CD14-positive monocyte (primary cell): ENCODE results near the gene SLC17A4. TPM values are rescaled to one million over a fixed set of nuclear protein-coding genes. Genes with fewer than 3 reads are reported as not detected.

ENCODE experiments used
- DNase-seq, 3 donors: peaks; one replicate each; pipeline ENCODE4 v3.0.0-alpha.2; 2011 to 2022
- H2AFZ ChIP-seq: 2 replicates; pipeline ENCODE4 v1.6.0; 2012; ENCODE audit warnings: mild to moderate bottlenecking, low read depth, low read length, inconsistent platforms; ENCODE audit not compliant: insufficient read depth, poor library complexity, severe bottlenecking
- H3K27ac ChIP-seq, 2 donors: 1 replicate in 1 of 2; 2 replicates in 1 of 2; pipeline ENCODE4 v1.5.1; 2012 to 2013; ENCODE audit warnings: low read length in 2 of 2, control low read depth in 1 of 2, inconsistent platforms in 1 of 2, low read depth in 1 of 2, mild to moderate bottlenecking in 1 of 2
- H3K27me3 ChIP-seq, 2 donors: one replicate each; pipeline versions ENCODE4 v1.6.0 to v1.6.1; 2011 to 2013; ENCODE audit warnings: low read length in 2 of 2; ENCODE audit not compliant: control insufficient read depth in 2 of 2, insufficient read depth in 2 of 2
- H3K36me3 ChIP-seq, 2 donors: replicated peaks in 1 of 2; 1 replicate in 1 of 2; 2 replicates in 1 of 2; pipeline versions ENCODE4 v1.5.1 to v1.6.1; 2012 to 2013; ENCODE audit warnings: low read length in 2 of 2, control low read depth in 1 of 2, inconsistent platforms in 1 of 2, mild to moderate bottlenecking in 1 of 2; ENCODE audit not compliant: insufficient read depth in 2 of 2, control insufficient read depth in 1 of 2
- H3K4me1 ChIP-seq, 2 donors: 1 replicate in 1 of 2; 2 replicates in 1 of 2; pipeline versions ENCODE4 v1.5.1 to v1.6.1; 2012 to 2013; ENCODE audit warnings: low read length in 2 of 2, control low read depth in 1 of 2, inconsistent platforms in 1 of 2, mild to moderate bottlenecking in 1 of 2, moderate library complexity in 1 of 2; ENCODE audit not compliant: insufficient read depth in 2 of 2, control insufficient read depth in 1 of 2
- H3K4me2 ChIP-seq: replicated peaks from 2 replicates; pipeline ENCODE3; 2012; ENCODE audit warnings: low read length, moderate library complexity, mild to moderate bottlenecking; ENCODE audit not compliant: poor library complexity, severe bottlenecking; ENCODE audit errors: extremely low read depth
- H3K4me3 ChIP-seq, 3 experiments: fragments of 200-600 bp in 1 of 3; sonication (generic) in 1 of 3; replicated peaks in 1 of 3; 1 replicate in 2 of 3; 2 replicates in 1 of 3; pipeline ENCODE4 v1.5.1; 2011 to 2013; ENCODE audit warnings: low read length in 3 of 3, mild to moderate bottlenecking in 3 of 3, control low read depth in 2 of 3, low read depth in 2 of 3, inconsistent platforms in 1 of 3, moderate library complexity in 1 of 3
- H3K79me2 ChIP-seq: 2 replicates; pipeline ENCODE4 v1.6.0; 2012; ENCODE audit warnings: mild to moderate bottlenecking, control low read depth, inconsistent platforms, low read length, moderate library complexity; ENCODE audit not compliant: insufficient read depth
- H3K9ac ChIP-seq: 2 replicates; pipeline ENCODE4 v1.6.0; 2017; ENCODE audit warnings: low read length, mild to moderate bottlenecking; ENCODE audit not compliant: insufficient read depth, poor library complexity, severe bottlenecking
- H3K9me3 ChIP-seq, 2 donors: replicated peaks in 1 of 2; 1 replicate in 1 of 2; 2 replicates in 1 of 2; pipeline versions ENCODE4 v1.5.1 to v1.6.1; 2012 to 2013; ENCODE audit warnings: low read length in 2 of 2, control low read depth in 1 of 2; ENCODE audit not compliant: control insufficient read depth in 1 of 2, insufficient read depth in 1 of 2
- H4K20me1 ChIP-seq: 2 replicates; pipeline ENCODE4 v1.6.0; 2012; ENCODE audit warnings: mild to moderate bottlenecking, low read length, control low read depth, moderate library complexity; ENCODE audit not compliant: insufficient read depth
- H3K27ac Mint-ChIP-seq, 7 donors: one replicate each; pipeline ENCODE4 v1.8.0; 2020; ENCODE audit warnings: mild to moderate bottlenecking in 7 of 7, mixed read lengths in 7 of 7, moderate library complexity in 6 of 7, inconsistent platforms in 2 of 7
- H3K27me3 Mint-ChIP-seq, 3 donors: one replicate each; pipeline ENCODE4 v1.8.0; 2021 to 2022; ENCODE audit warnings: low read depth in 3 of 3, mild to moderate bottlenecking in 3 of 3, mixed read lengths in 3 of 3, moderate library complexity in 3 of 3, inconsistent platforms in 1 of 3
- H3K36me3 Mint-ChIP-seq, 2 donors: one replicate each; pipeline ENCODE4 v1.8.0; 2020; ENCODE audit warnings: mixed read lengths in 2 of 2, inconsistent platforms in 1 of 2, mild to moderate bottlenecking in 1 of 2
- H3K4me1 Mint-ChIP-seq: one replicate; pipeline ENCODE4 v1.8.0; 2020; ENCODE audit warnings: mild to moderate bottlenecking, mixed read lengths
- H3K4me3 Mint-ChIP-seq, 2 donors: one replicate each; pipeline ENCODE4 v1.8.0; 2020; ENCODE audit warnings: mild to moderate bottlenecking in 2 of 2, mixed read lengths in 2 of 2, moderate library complexity in 1 of 2
- H3K9me3 Mint-ChIP-seq, 7 donors: one replicate each; pipeline ENCODE4 v1.8.0; 2020 to 2022; ENCODE audit warnings: mixed read lengths in 7 of 7, mild to moderate bottlenecking in 6 of 7, moderate library complexity in 6 of 7, inconsistent platforms in 2 of 7
- WGBS: methylation state at CpG from one replicate; pipeline ENCODE4 v1.1.5; 2013; ENCODE audit warnings: missing lambda C conversion rate; ENCODE audit not compliant: insufficient coverage; 5-methylcytosine and 5-hydroxymethylcytosine counted together
- intact Hi-C, 2 donors: fragments of 100-400 bp; cut with micrococcal nuclease; formaldehyde crosslinking; loops; one replicate each; pipeline versions ENCODE4 v1.15.0 to v1.15.1; 2023
- polyA plus RNA-seq, 3 donors: library from polyadenylated mRNA; depleted of rRNA in 1 of 3; unstranded in 2 of 3; stranded (reverse) in 1 of 3; fragments of 300-500 nt in 2 of 3; fragments of >200 nt in 1 of 3; fragmentation: Illumina TruSeq in 2 of 3; gene quantifications; 1 replicate in 2 of 3; 2 replicates in 1 of 3; pipeline ENCODE4 v1.2.3, GENCODE V29; 2012 to 2021
- TF ChIP-seq, protein P1 (sequence below): fragments of 200-600 bp; IDR thresholded peaks from one replicate; pipeline ENCODE4 v1.8.0; 2022; ENCODE audit warnings: antibody characterized with exemption, mild to moderate bottlenecking

The SLC17A4 gene
- polyA plus RNA-seq, 3 donors = not detected

GRCh38 chr6:25804804-25805203, 50.3 kb downstream of the SLC17A4 start:
- Histone ChIP-seq H3K9me3 (peaks cover 0 to 4% of the 10 kb centered on the region in 2 donors), H2AFZ (no peak overlapping the region), H3K4me2 (no peak overlapping the region), H3K4me3 (no peak overlapping the region), H3K4me1 (no peaks in the 10 kb centered on the region), H3K27me3 (no peaks in the 10 kb centered on the region), H3K79me2 (no peaks in the 10 kb centered on the region), H3K27ac (no peak overlapping the region), H3K9ac (no peak overlapping the region), H3K36me3 (no peaks in the 10 kb centered on the region), H4K20me1 (no peaks in the 10 kb centered on the region)
- intact Hi-C loops = no loop called here
- H3K9me3 Mint-ChIP-seq = peaks cover 0 to 8% (median 4%) of the 10 kb centered on the region in 7 donors
- WGBS = no CpG with 5 or more reads among the region's 2 CpGs
- DNase-seq = no peak
- TF ChIP-seq, protein P1, sequence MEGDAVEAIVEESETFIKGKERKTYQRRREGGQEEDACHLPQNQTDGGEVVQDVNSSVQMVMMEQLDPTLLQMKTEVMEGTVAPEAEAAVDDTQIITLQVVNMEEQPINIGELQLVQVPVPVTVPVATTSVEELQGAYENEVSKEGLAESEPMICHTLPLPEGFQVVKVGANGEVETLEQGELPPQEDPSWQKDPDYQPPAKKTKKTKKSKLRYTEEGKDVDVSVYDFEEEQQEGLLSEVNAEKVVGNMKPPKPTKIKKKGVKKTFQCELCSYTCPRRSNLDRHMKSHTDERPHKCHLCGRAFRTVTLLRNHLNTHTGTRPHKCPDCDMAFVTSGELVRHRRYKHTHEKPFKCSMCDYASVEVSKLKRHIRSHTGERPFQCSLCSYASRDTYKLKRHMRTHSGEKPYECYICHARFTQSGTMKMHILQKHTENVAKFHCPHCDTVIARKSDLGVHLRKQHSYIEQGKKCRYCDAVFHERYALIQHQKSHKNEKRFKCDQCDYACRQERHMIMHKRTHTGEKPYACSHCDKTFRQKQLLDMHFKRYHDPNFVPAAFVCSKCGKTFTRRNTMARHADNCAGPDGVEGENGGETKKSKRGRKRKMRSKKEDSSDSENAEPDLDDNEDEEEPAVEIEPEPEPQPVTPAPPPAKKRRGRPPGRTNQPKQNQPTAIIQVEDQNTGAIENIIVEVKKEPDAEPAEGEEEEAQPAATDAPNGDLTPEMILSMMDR = no peak
- H3K4me3 Mint-ChIP-seq = no peak overlapping the region
- no peaks in the 10 kb centered on the region for H3K27me3 Mint-ChIP-seq
- no peaks in the 10 kb centered on the region for H3K4me1 Mint-ChIP-seq
- H3K36me3 Mint-ChIP-seq = no peaks in the 10 kb centered on the region
- H3K27ac Mint-ChIP-seq = no peak overlapping the region

DNA sequence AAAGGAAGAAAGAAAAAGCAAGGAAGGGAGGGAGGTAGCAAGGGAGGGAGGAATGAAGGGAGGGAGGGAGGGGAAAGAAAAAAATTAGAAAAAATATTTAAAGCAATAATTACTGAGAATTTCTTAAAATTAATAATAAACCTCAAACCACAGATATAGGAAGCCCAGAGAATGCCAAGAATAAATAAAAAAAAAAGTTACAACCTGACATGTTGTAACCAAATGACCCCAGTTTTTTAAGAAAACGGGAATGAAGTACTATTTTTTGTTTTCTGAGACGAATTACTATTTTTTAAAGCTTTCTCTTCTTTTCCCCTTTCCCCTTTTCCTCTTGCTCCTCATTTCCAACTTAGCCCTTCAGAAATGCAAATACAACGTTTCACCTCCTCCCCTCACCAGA, 60.7 kb downstream of the SLC17A4 start:
- no peak overlapping the region for H3K4me3 Mint-ChIP-seq
- H3K79me2 ChIP-seq = no peaks in the 10 kb centered on the region
- H2AFZ ChIP-seq = no peak overlapping the region
- no peaks in the 10 kb centered on the region for H4K20me1 ChIP-seq
- H3K4me3 ChIP-seq = no peak overlapping the region
- no peaks in the 10 kb centered on the region for H3K36me3 Mint-ChIP-seq
- H3K27ac Mint-ChIP-seq = no peak overlapping the region
- H3K9me3 ChIP-seq = no peaks in the 10 kb centered on the region
- no peak for DNase-seq
- H3K36me3 ChIP-seq = no peaks in the 10 kb centered on the region
- TF ChIP-seq, protein P1 = no peak
- no peaks in the 10 kb centered on the region for H3K4me1 Mint-ChIP-seq
- no peak overlapping the region for H3K9ac ChIP-seq
- no peak overlapping the region for H3K27ac ChIP-seq
- peaks cover 1 to 4% (median 2%) of the 10 kb centered on the region in 3 donors for H3K27me3 Mint-ChIP-seq
- WGBS = 79% methylated on average over 3 of the region's 3 CpGs
- peaks cover 0 to 5% (median 2%) of the 10 kb centered on the region in 7 donors for H3K9me3 Mint-ChIP-seq
- intact Hi-C loops = no loop called here
- H3K27me3 ChIP-seq = no peaks in the 10 kb centered on the region
- no peak overlapping the region for H3K4me2 ChIP-seq
- H3K4me1 ChIP-seq = no peaks in the 10 kb centered on the region
